Measurements from ENCODE around the gene VRK3.
"Not testable (repeated sequence)": the region's sequence is repeated elsewhere in the genome, so short reads cannot be mapped to it uniquely, and the experiment has no call there.

The VRK3 gene

DNA sequence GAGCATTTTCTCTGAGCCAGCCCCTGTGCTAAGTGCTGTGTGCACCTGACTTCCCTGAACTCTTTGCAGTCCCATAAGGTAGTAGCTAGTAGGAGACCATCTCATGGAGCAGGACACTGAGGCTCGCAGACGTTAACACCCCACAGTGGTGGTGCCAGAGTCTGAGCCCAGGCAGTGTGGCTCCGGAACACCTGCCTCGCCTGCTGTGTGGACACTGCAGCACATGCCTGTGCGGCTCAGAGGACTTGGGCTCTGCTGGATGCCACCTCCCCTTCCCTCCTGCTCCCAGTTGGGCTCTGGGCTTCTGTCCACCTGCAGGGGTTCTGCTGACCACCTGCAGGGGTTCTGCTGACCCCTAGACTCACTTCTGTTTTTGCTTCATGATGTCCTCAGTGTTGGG is 37.2 kb downstream of the VRK3 start:
- no peak for DNase-seq (ENCODE audit: low read depth)

- peak; percentile 33 for DNase-seq (ENCODE audit: low read depth)
These were observed 37.9 kb downstream of the VRK3 start for GRCh38 chr19:49987159-49987698.

GRCh38 chr19:49986354-49986753 is 38.8 kb downstream of the VRK3 start:
- DNase-seq (ENCODE audit: low read depth): no peak

- no peak for DNase-seq (ENCODE audit: low read depth)
These were observed 39.3 kb downstream of the VRK3 start for GRCh38 chr19:49985871-49986270.

- no peak for DNase-seq (ENCODE audit: low read depth)
These were observed 40.7 kb downstream of the VRK3 start for GRCh38 chr19:49984491-49984890.

DNA sequence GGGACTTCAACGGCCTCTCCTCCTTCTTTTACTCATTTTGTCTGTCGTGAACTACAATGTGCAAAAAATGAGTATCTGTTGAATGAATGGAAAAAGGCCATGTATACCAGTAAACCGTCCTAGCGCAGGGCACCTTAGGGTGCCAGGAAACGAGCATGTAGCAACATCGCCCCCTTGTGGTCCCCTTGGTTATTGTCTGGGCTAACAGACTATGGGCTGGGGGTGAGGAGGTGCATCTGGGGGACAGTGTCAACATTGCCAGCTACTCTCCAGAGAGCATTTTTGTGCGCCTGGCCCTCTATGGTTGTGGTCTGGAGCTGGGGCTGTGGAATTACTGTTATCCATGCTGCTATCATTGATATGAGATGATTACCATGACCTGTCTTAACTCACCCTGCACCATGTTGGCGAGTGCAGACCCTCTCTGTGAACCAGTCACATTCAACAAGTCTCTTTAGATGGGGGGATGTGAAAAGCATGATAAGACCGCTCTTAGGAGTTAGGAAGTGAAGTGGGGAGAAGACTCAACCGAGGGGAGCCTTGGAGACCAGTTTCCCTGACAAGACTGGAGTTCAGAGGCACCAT is 41.4 kb downstream of the VRK3 start:
- DNase-seq (ENCODE audit: low read depth): peak; percentile 50

- no peak for DNase-seq (ENCODE audit: low read depth)
These were observed 43.3 kb downstream of the VRK3 start for GRCh38 chr19:49981603-49982593.

DNA sequence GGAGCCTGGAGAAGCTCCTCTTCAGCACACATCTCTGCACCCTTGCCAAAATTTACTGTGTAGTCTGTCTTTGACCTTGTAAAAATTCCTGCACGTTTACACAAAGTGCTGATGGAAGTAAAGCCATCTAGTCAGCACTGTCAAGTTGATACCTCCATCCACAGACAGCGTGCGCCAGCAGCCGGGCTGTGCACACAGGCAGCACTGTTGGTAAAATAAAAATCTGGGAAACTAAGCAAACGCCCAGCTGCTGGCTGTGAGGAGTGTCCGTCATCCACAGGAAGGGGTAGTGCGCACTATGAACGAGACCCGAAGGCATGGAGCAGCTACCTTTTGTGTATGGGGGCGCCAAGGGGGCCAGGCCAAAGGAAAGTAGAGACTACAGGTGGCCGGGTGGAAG is 46.8 kb downstream of the VRK3 start:
- no peak for DNase-seq (ENCODE audit: low read depth)

DNA sequence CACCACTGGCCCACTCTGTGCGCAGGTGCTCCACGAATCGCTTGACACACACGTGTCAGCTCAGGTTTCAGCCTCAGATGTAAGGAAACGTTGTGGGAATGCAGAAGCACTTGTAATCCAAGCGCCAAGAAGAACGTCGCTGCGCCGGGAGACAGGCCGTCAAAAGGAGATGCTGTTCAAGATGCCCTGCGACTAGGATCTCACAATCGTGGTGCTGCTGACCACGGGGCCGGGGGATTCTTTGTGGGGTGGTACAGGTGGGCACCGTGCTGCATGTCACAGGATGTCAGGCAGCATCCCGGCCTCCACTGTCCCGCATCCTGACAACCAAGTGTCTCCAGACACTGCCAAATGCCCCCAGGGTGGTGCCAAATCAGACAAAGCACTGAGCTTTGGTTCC is 47.3 kb downstream of the VRK3 start:
- DNase-seq (ENCODE audit: low read depth): no peak

DNA sequence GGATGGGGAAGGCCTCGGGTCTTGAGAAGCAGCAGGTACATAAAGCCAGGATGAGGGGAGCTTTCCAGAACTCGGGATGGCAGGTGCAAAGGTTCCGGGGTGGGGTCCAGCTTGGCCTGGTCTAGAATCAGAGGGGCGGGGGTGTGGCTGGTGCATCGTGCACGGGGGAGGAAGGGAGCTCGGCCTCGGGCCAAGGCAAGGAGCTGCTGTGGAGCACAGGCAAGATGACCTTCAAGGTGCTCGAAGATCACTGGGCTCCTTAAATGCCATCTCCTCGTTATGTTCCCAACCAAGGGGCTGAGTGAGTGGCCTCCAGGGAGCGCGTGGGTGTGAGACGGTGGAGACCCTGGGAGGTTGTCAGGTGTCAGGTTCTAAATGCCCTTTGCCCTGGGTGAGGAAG is 48.1 kb downstream of the VRK3 start:
- DNase-seq (ENCODE audit: low read depth): no peak

- no peak for DNase-seq (ENCODE audit: low read depth)
These were observed 48.7 kb downstream of the VRK3 start for GRCh38 chr19:49976496-49976895.

DNA sequence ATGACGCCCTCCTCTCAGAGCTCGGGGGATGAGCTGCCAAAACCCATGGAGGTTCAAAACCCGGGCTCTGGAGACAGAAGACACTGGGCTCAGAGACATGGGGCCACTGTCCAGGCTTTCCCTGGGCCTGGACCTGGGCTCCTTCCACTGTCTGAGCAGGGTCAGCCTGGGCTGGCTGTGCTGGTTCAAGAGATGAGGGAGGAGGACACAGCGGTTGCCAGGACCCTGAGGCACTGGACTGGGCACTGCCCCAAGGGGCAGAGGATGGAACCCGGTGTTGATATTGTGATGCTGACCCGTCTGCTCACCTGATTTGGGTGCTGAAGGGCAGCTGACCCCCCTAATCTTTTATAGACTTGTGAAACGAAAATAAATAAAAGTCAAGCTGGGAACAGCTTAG is 50.1 kb downstream of the VRK3 start:
- no peak for DNase-seq (ENCODE audit: low read depth)

GRCh38 chr19:49973987-49974386 is 51.2 kb downstream of the VRK3 start:
- DNase-seq (ENCODE audit: low read depth): no peak

GRCh38 chr19:49972841-49973240 is 52.3 kb downstream of the VRK3 start:
- no peak for DNase-seq (ENCODE audit: low read depth)

DNA sequence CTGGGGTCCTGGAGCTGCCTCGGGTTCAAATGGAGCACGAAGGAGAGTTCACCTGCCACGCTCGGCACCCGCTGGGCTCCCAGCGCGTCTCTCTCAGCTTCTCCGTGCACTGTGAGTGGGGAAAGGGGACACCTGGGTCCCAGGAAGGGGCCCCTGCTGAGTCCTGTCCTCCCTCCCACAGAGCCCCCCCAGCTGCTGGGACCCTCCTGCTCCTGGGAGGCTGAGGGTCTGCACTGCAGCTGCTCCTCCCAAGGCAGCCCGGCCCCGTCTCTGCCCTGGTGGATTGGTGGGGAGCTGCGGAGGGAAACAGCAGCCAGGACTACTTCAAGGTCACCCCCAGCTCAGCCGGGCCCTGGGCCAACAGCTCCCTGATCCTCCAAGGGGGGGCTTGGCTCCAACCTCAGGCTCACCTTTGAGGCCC is 53.2 kb downstream of the VRK3 start:
- DNase-seq (ENCODE audit: low read depth): no peak

DNA sequence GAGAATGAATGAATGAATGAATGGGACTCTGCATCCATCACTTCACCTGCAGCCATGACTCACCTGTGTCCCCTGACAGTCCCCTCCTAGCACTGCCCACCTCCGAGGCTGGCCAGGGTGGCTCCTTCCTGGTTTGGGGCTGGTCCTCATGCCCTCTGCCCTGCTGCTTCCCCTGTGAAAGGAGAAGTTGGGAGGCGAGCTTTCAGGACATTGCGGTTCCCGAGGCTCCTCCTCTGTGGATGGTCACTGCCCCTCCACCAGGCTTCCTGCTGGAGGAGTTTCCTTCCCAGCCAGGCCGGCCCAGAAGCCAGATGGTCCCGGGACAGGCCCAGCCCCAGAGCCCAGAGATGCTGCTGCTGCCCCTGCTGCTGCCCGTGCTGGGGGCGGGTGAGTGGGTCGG is 55.8 kb downstream of the VRK3 start:
- not testable (repeated sequence) for DNase-seq (ENCODE audit: low read depth)

DNA sequence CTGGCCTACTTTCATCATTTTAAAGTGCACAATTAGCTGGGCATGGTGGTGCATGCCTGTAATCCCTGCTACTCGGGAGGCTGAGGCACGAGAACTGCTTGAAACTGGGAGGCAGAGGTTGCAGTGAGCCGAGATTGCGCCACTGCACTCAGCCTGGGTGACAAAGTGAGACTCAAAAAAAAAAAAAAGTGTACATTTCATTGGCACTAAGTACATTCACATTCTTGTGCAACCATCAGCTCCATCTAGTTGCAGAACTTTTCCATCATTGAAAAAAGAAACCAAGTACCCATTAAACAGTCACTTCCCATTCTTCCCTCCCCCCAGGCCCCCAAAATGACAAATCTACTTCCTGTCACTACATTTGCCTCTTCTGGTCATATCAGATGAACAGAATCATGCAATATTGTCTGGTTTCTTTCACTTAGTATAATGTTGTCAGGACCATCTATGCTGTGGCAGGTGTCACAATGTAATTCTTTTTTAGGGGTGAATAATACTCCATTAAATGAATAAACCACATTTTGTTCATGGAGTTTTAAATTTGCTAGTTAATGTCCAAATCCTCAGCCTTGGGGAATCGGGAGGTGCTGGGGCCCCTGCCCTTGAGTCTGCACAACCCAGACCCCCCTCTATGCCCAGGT is 56.8 kb downstream of the VRK3 start:
- no peak for DNase-seq (ENCODE audit: low read depth)

- DNase-seq (ENCODE audit: low read depth): not testable (repeated sequence)
These were observed 64.2 kb downstream of the VRK3 start, which contains the start of gene SIGLEC11 for GRCh38 chr19:49960980-49961379. SIGLEC11 (minus strand) TSS chr19:49961172; CDS start chr19:49961081, 91 bp downstream.

DNA sequence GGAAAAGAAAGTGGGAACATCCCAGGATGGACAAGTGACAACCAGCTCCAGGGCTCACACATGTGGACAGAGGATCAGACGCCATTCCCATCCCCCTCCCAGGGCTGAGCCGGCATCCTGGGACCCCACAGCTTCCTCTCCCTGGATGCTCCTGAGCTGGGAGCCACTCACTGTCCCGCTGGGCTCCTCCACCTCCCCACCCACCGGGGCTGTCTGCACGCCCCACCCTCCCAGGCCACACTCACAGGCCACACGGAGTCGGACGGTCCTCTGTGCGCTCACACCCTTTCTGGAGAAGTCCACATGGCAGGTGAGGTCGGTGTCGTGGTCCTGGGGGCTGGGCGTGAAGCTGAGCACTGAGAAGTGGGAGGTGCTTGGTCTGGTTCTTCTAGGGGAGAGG is 65.3 kb downstream of the VRK3 start:
- DNase-seq (ENCODE audit: low read depth): not testable (repeated sequence)

DNA sequence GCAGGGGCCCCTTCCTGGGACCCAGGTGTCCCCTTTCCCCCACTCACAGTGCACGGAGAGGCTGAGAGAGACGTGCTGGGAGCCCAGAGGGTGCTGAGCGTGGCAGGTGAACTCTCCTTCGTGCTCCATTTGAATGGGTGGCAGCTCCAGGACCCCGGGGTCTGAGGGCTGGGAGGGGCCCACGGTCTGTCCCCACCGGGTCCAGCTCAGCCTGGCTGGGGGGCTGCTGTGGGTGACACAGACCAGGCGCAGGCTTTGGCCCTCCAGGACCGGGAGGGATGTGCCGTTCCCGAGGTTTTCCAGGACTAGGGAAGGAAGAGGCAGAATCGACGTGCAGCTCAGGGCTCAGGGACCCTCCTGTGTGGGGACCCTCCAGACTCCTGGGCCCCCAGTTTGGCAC is 66.6 kb downstream of the VRK3 start:
- DNase-seq (ENCODE audit: low read depth): not testable (repeated sequence)

- DNase-seq (ENCODE audit: low read depth): not testable (repeated sequence)
These were observed 67.0 kb downstream of the VRK3 start for GRCh38 chr19:49958144-49958543.

DNA sequence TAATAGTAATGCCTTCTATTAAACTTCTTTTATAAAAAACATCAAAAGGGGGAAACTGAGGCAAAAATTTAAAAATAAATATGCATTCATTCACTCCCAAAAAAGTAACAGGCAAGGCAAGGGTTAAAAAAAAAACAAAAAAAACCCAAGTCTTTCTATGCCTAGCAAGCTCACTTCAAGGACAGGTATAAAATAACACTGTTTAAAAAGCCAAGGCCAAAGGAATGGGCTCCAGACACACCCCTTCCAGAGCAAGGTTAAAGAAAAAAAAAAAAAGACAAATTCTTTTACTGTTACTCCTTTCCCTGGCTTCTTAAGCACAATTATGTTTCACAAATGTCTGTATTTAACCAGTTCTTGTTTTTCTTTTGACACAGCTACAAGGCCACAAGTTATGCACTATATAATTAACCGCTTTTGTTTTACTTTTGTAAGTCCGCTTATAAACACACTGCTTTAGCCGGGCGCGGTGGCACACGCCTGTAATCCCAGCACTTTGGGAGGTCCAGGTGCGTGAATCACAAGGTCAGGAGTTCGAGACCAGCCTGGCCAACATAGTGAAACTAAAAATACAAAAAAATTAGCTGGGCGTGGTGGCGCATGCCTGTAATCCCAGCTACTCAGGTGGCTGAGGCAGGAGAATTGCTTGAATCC is 67.8 kb downstream of the VRK3 start:
- no peak for DNase-seq (ENCODE audit: low read depth)

Data from stimulated activated CD8-positive, alpha-beta memory T cell treated with anti-CD3 and anti-CD28 coated beads, Interleukin-12 subunit alpha, Interleukin-12 subunit beta, amount 100 ng/mL, for 4 hours (primary cell).